Colonic mucosa (tissue), 4 donors: ENCODE data around the gene HIVEP2. TPM values are rescaled to one million over a fixed set of nuclear protein-coding genes. Genes with fewer than 3 reads are reported as not detected.

Source experiments
- DNase-seq: peaks from one replicate; pipeline ENCODE4 v3.0.0-alpha.2; 2020
- H3K27ac ChIP-seq: fragments of 200-600 bp; one replicate; pipeline ENCODE4 v1.8.0; 2021
- H3K27me3 ChIP-seq: fragments of 200-600 bp; one replicate; pipeline ENCODE4 v1.8.0; 2021
- H3K36me3 ChIP-seq: fragments of 200-600 bp; one replicate; pipeline ENCODE4 v1.8.0; 2021
- H3K4me1 ChIP-seq: fragments of 200-600 bp; one replicate; pipeline ENCODE4 v1.8.0; 2021; ENCODE audit warnings: mild to moderate bottlenecking
- H3K4me3 ChIP-seq: fragments of 200-600 bp; one replicate; pipeline ENCODE4 v1.8.0; 2021
- H3K9ac ChIP-seq, 2 donors: one replicate each; pipeline ENCODE4 v1.7.0; 2013; ENCODE audit warnings: control low read depth in 2 of 2, low read depth in 2 of 2, low read length in 2 of 2
- H3K9me3 ChIP-seq: fragments of 200-600 bp; one replicate; pipeline ENCODE4 v1.8.0; 2021
- CTCF ChIP-seq: fragments of 200-600 bp; IDR thresholded peaks from one replicate; pipeline ENCODE4 v1.8.0; 2022; ENCODE audit warnings: antibody characterized with exemption, mild to moderate bottlenecking
- intact Hi-C: fragments of 100-400 bp; cut with DNase I; formaldehyde crosslinking; loops from one replicate; pipeline ENCODE4 v1.14.1; 2022
- total RNA-seq, 2 donors: library from RNA; stranded (reverse); fragmentation: NEBNext Ultra II Directional in 1 of 2; extraction: Animal tissue kit (Norgen Biotek cat#: 25700) in 1 of 2; gene quantifications; one replicate each; pipeline ENCODE4 v1.2.1, GENCODE V29; 2021
- donor health status: healthy.
- donor health status: DM: no; HTN: no; CAD: no.
- donor health status: DM: no; HTN: no; CAD: no.

Gene HIVEP2
- total RNA-seq, 2 donors from 2014 or later: 5.3 to 15.2 TPM

GRCh38 chr6:142879527-142879926 is 65.4 kb downstream of the HIVEP2 start:
- Histone ChIP-seq H3K4me3 (no peak overlapping the region), H3K27me3 (no peaks in the 10 kb centered on the region), H3K27ac (no peak overlapping the region), H3K4me1 (no peaks in the 10 kb centered on the region), H3K9me3 (no peaks in the 10 kb centered on the region), H3K9ac (no peak overlapping the region), H3K36me3 (no peaks in the 10 kb centered on the region)
- intact Hi-C loops: no loop called here
- TF ChIP-seq CTCF: no peak
- no peak for DNase-seq

- no peak for DNase-seq
- TF ChIP-seq CTCF: no peak
- Histone ChIP-seq H3K36me3 (no peaks in the 10 kb centered on the region), H3K4me1 (no peaks in the 10 kb centered on the region), H3K27me3 (no peaks in the 10 kb centered on the region), H3K27ac (no peak overlapping the region), H3K9me3 (no peaks in the 10 kb centered on the region), H3K4me3 (no peak overlapping the region), H3K9ac (no peak overlapping the region)
- intact Hi-C loops: no loop called here
These were observed 65.9 kb downstream of the HIVEP2 start for GRCh38 chr6:142879076-142879475.

- intact Hi-C loops: no loop called here
- Histone ChIP-seq H3K4me3 (no peak overlapping the region), H3K9me3 (no peaks in the 10 kb centered on the region), H3K9ac (no peak overlapping the region), H3K36me3 (no peaks in the 10 kb centered on the region), H3K27me3 (no peaks in the 10 kb centered on the region), H3K4me1 (no peaks in the 10 kb centered on the region), H3K27ac (no peak overlapping the region)
- TF ChIP-seq CTCF: no peak
- no peak for DNase-seq
These were observed 66.6 kb downstream of the HIVEP2 start for GRCh38 chr6:142878407-142878806.

- Histone ChIP-seq H3K4me3 (no peak overlapping the region), H3K4me1 (no peaks in the 10 kb centered on the region), H3K9me3 (no peaks in the 10 kb centered on the region), H3K36me3 (no peaks in the 10 kb centered on the region), H3K27ac (no peak overlapping the region), H3K27me3 (no peaks in the 10 kb centered on the region), H3K9ac (no peak overlapping the region)
- TF ChIP-seq CTCF: no peak
- no peak for DNase-seq
- intact Hi-C loops: no loop called here
These were observed 70.3 kb downstream of the HIVEP2 start for GRCh38 chr6:142874676-142875075.

- Histone ChIP-seq H3K4me1 (peaks cover 2% of the 10 kb centered on the region), H3K27ac (peak overlapping the region; percentile 56), H3K9me3 (no peaks in the 10 kb centered on the region), H3K36me3 (no peaks in the 10 kb centered on the region), H3K4me3 (no peak overlapping the region), H3K27me3 (no peaks in the 10 kb centered on the region), H3K9ac (no peak overlapping the region)
- TF ChIP-seq CTCF: no peak
- peak; percentile 45 for DNase-seq
- intact Hi-C loops: no loop called here
These were observed 72.6 kb downstream of the HIVEP2 start for GRCh38 chr6:142872376-142872775.

GRCh38 chr6:142871910-142872331 is 73.1 kb downstream of the HIVEP2 start:
- Histone ChIP-seq H3K27me3 (no peaks in the 10 kb centered on the region), H3K27ac (peak overlapping the region; percentile 56), H3K9me3 (no peaks in the 10 kb centered on the region), H3K4me1 (peaks cover 4% of the 10 kb centered on the region), H3K9ac (no peak overlapping the region), H3K4me3 (no peak overlapping the region), H3K36me3 (no peaks in the 10 kb centered on the region)
- TF ChIP-seq CTCF: no peak
- peak; percentile 58 for DNase-seq
- intact Hi-C loops: no loop called here
